ENCODE data around the gene DSPP. TPM values are rescaled to one million over a fixed set of nuclear protein-coding genes. Genes with fewer than 3 reads are reported as not detected.

Gene DSPP
- total and polyA plus RNA-seq, 2 experiments from 2014 or later: not detected

- TF ChIP-seq EZH2phosphoT487 (IDR thresholded peaks at IDR 0.05; ENCODE audit: insufficient read depth, low read depth): no peak
- TF ChIP-seq EZH2 (IDR thresholded peaks at IDR 0.05; ENCODE audit: insufficient read depth, poor library complexity, severe bottlenecking): no peak
- H3K9me3 ChIP-seq (ENCODE audit: low read depth): no peaks in the 10 kb centered on the region
- no peaks in the 10 kb centered on the region for H3K79me2 ChIP-seq (ENCODE audit: insufficient read depth)
- no peak overlapping the region for H2AFZ ChIP-seq
- in situ Hi-C loops (cut with MboI): no loop called here
- H3K27me3 ChIP-seq (replicated peaks; ENCODE audit: insufficient read depth): no peaks in the 10 kb centered on the region
- H3K27ac ChIP-seq: peak overlapping the region; percentile 23; the same call in 1 of the 2 replicates
- H3K9ac ChIP-seq: no peak overlapping the region
- H3F3A ChIP-seq (ENCODE audit: insufficient read depth): peaks cover 9% of the 10 kb centered on the region
- DNase-seq: peak; percentile 93
- no peak overlapping the region for H3K4me3 ChIP-seq
- peak overlapping the region; percentile 34 for H3K4me2 ChIP-seq (ENCODE audit: unreplicated experiment)
- no peaks in the 10 kb centered on the region for H3K36me3 ChIP-seq (ENCODE audit: low read depth)
- H3K4me1 ChIP-seq (ENCODE audit: insufficient read depth): peaks cover 11% of the 10 kb centered on the region
- H4K20me1 ChIP-seq (ENCODE audit: insufficient read depth): no peaks in the 10 kb centered on the region
- H3K9me2 ChIP-seq (ENCODE audit: insufficient read depth): no peaks in the 10 kb centered on the region
Observed at GRCh38 chr4:87589531-87589930, 18.8 kb upstream of the DSPP start.

GRCh38 chr4:87592124-87592523, 16.2 kb upstream of the DSPP start:
- H3K4me2 ChIP-seq (ENCODE audit: unreplicated experiment): no peak overlapping the region

GRCh38 chr4:87601361-87601760, 7.0 kb upstream of the DSPP start:
- Histone ChIP-seq H3K4me1 (ENCODE audit: insufficient read depth) (no peaks in the 10 kb centered on the region), H3K9me2 (ENCODE audit: insufficient read depth) (no peaks in the 10 kb centered on the region), H3K4me2 (ENCODE audit: unreplicated experiment) (no peak overlapping the region), H3K9me3 (ENCODE audit: low read depth) (no peaks in the 10 kb centered on the region), H3K36me3 (ENCODE audit: low read depth) (no peaks in the 10 kb centered on the region), H3F3A (ENCODE audit: insufficient read depth) (no peaks in the 10 kb centered on the region), H3K79me2 (ENCODE audit: insufficient read depth) (no peaks in the 10 kb centered on the region), H3K4me3 (no peak overlapping the region), H3K27me3 (replicated peaks; ENCODE audit: insufficient read depth) (peaks cover 8% of the 10 kb centered on the region), H2AFZ (no peak overlapping the region), H3K9ac (no peak overlapping the region), H3K27ac (no peak overlapping the region), H4K20me1 (ENCODE audit: insufficient read depth) (no peaks in the 10 kb centered on the region)
- in situ Hi-C loops (cut with MboI): no loop called here
- no peak for DNase-seq
- TF ChIP-seq EZH2 (IDR thresholded peaks at IDR 0.05; ENCODE audit: insufficient read depth, poor library complexity, severe bottlenecking): no peak
- TF ChIP-seq EZH2phosphoT487 (IDR thresholded peaks at IDR 0.05; ENCODE audit: insufficient read depth, low read depth): no peak

More at GRCh38 chr4:87592124-87592523, 16.2 kb upstream of the DSPP start:
- DNase-seq: no peak
- no peaks in the 10 kb centered on the region for H3K27me3 ChIP-seq (replicated peaks; ENCODE audit: insufficient read depth)
- TF ChIP-seq EZH2 (IDR thresholded peaks at IDR 0.05; ENCODE audit: insufficient read depth, poor library complexity, severe bottlenecking) (no peak), EZH2phosphoT487 (IDR thresholded peaks at IDR 0.05; ENCODE audit: insufficient read depth, low read depth) (no peak)
- H3K9me2 ChIP-seq (ENCODE audit: insufficient read depth): no peaks in the 10 kb centered on the region
- H3K36me3 ChIP-seq (ENCODE audit: low read depth): no peaks in the 10 kb centered on the region
- H3F3A ChIP-seq (ENCODE audit: insufficient read depth): peaks cover 9% of the 10 kb centered on the region
- H3K79me2 ChIP-seq (ENCODE audit: insufficient read depth): no peaks in the 10 kb centered on the region
- H3K4me3 ChIP-seq: no peak overlapping the region
- no peak overlapping the region for H3K9ac ChIP-seq
- H3K4me1 ChIP-seq (ENCODE audit: insufficient read depth): peaks cover 11% of the 10 kb centered on the region
- WGBS, 2 experiments (ENCODE audit: low coverage in 1 of 2, low lambda C conversion rate in 2 of 2, missing lambda C conversion rate in 2 of 2): 58 to 59% methylated on average over 2 of the region's 2 CpGs
- in situ Hi-C loops (cut with MboI): no loop called here
- H2AFZ ChIP-seq: no peak overlapping the region
- H3K27ac ChIP-seq: no peak overlapping the region
- H4K20me1 ChIP-seq (ENCODE audit: insufficient read depth): no peaks in the 10 kb centered on the region
- no peaks in the 10 kb centered on the region for H3K9me3 ChIP-seq (ENCODE audit: low read depth)

GRCh38 chr4:87614292-87614890, 6.1 kb downstream of the DSPP start:
- H3K27ac ChIP-seq: no peak overlapping the region
- H3K4me2 ChIP-seq (ENCODE audit: unreplicated experiment): no peak overlapping the region
- DNase-seq: no peak
- H3K9me3 ChIP-seq (ENCODE audit: low read depth): no peaks in the 10 kb centered on the region
- no peaks in the 10 kb centered on the region for H3K36me3 ChIP-seq (ENCODE audit: low read depth)
- H3K4me3 ChIP-seq: no peak overlapping the region
- H3K9ac ChIP-seq: no peak overlapping the region
- H3K79me2 ChIP-seq (ENCODE audit: insufficient read depth): no peaks in the 10 kb centered on the region
- peaks cover 16% of the 10 kb centered on the region; the same call in 1 of the 2 replicates for H3K27me3 ChIP-seq (replicated peaks; ENCODE audit: insufficient read depth)
- in situ Hi-C loops (cut with MboI): no loop called here
- H3K4me1 ChIP-seq (ENCODE audit: insufficient read depth): no peaks in the 10 kb centered on the region
- WGBS, 2 experiments (ENCODE audit: low coverage in 1 of 2, low lambda C conversion rate in 2 of 2, missing lambda C conversion rate in 2 of 2): 93% methylated on average over 4 of the region's 4 CpGs
- no peak for TF ChIP-seq EZH2phosphoT487 (IDR thresholded peaks at IDR 0.05; ENCODE audit: insufficient read depth, low read depth)
- TF ChIP-seq EZH2 (IDR thresholded peaks at IDR 0.05; ENCODE audit: insufficient read depth, poor library complexity, severe bottlenecking): no peak
- no peaks in the 10 kb centered on the region for H3K9me2 ChIP-seq (ENCODE audit: insufficient read depth)
- H3F3A ChIP-seq (ENCODE audit: insufficient read depth): no peaks in the 10 kb centered on the region
- no peaks in the 10 kb centered on the region for H4K20me1 ChIP-seq (ENCODE audit: insufficient read depth)
- H2AFZ ChIP-seq: no peak overlapping the region

GRCh38 chr4:87616268-87616667, 7.9 kb downstream of the DSPP start:
- in situ Hi-C loops (cut with MboI): no loop called here
- Histone ChIP-seq H3K4me2 (ENCODE audit: unreplicated experiment) (no peak overlapping the region), H4K20me1 (ENCODE audit: insufficient read depth) (no peaks in the 10 kb centered on the region), H3K36me3 (ENCODE audit: low read depth) (no peaks in the 10 kb centered on the region), H3K79me2 (ENCODE audit: insufficient read depth) (no peaks in the 10 kb centered on the region), H3F3A (ENCODE audit: insufficient read depth) (no peaks in the 10 kb centered on the region), H3K4me1 (ENCODE audit: insufficient read depth) (no peaks in the 10 kb centered on the region), H3K4me3 (no peak overlapping the region), H2AFZ (no peak overlapping the region), H3K27me3 (replicated peaks; ENCODE audit: insufficient read depth) (peaks cover 25% of the 10 kb centered on the region), H3K27ac (no peak overlapping the region), H3K9ac (no peak overlapping the region), H3K9me3 (ENCODE audit: low read depth) (no peaks in the 10 kb centered on the region), H3K9me2 (ENCODE audit: insufficient read depth) (no peaks in the 10 kb centered on the region)
- TF ChIP-seq EZH2 (IDR thresholded peaks at IDR 0.05; ENCODE audit: insufficient read depth, poor library complexity, severe bottlenecking) (no peak), EZH2phosphoT487 (IDR thresholded peaks at IDR 0.05; ENCODE audit: insufficient read depth, low read depth) (no peak)
- no peak for DNase-seq
- 64 to 71% methylated on average over 9 of the region's 9 CpGs for WGBS, 2 experiments (ENCODE audit: low coverage in 1 of 2, low lambda C conversion rate in 2 of 2, missing lambda C conversion rate in 2 of 2)
